Osteoblast (primary cell): Measurements from ENCODE around the gene AKAP13. TPM values are rescaled to one million over a fixed set of nuclear protein-coding genes. Genes with fewer than 3 reads are reported as not detected.

Source experiments
- DNase-seq: peaks from one replicate; pipeline ENCODE4 v3.0.0; 2011; ENCODE audit warnings: low spot score, mixed read lengths; ENCODE audit not compliant: insufficient read length; ENCODE audit errors: missing footprints
- H2AFZ ChIP-seq: 2 replicates; pipeline ENCODE4 v1.6.0; 2011; ENCODE audit warnings: mild to moderate bottlenecking, low read length
- H3K27ac ChIP-seq: 2 replicates; pipeline ENCODE4 v1.5.1; 2011; ENCODE audit warnings: mild to moderate bottlenecking, low read depth, low read length, moderate library complexity
- H3K27me3 ChIP-seq: 2 replicates; pipeline ENCODE4 v1.6.0; 2012; ENCODE audit warnings: mild to moderate bottlenecking, control low read depth, inconsistent platforms, low read length, moderate library complexity; ENCODE audit not compliant: insufficient read depth
- H3K36me3 ChIP-seq: 2 replicates; pipeline ENCODE4 v1.5.1; 2011; ENCODE audit warnings: mild to moderate bottlenecking, low read length, control low read depth, moderate library complexity; ENCODE audit not compliant: insufficient read depth
- H3K4me1 ChIP-seq: 2 replicates; pipeline ENCODE4 v1.5.1; 2011; ENCODE audit warnings: mild to moderate bottlenecking, low read length, control low read depth, moderate library complexity; ENCODE audit not compliant: insufficient read depth
- H3K4me2 ChIP-seq: 2 replicates; pipeline ENCODE4 v1.6.0; 2011; ENCODE audit warnings: mild to moderate bottlenecking, low read length; ENCODE audit not compliant: insufficient read depth
- H3K4me3 ChIP-seq: fragments of 200-600 bp; sonication (generic); 3 replicates; pipeline ENCODE4 v1.5.1; 2012; ENCODE audit warnings: mild to moderate bottlenecking, low read length, inconsistent platforms; ENCODE audit not compliant: insufficient read depth
- H3K79me2 ChIP-seq: 2 replicates; pipeline ENCODE4 v1.6.0; 2012; ENCODE audit warnings: mild to moderate bottlenecking, low read length, control low read depth, inconsistent platforms; ENCODE audit not compliant: insufficient read depth
- H3K9me3 ChIP-seq: 2 replicates; pipeline ENCODE4 v1.5.1; 2011; ENCODE audit warnings: low read depth, low read length, control low read depth
- H4K20me1 ChIP-seq: 2 replicates; pipeline ENCODE4 v1.6.0; 2012; ENCODE audit warnings: mild to moderate bottlenecking, low read length, control low read depth; ENCODE audit not compliant: insufficient read depth
- CTCF ChIP-seq: IDR thresholded peaks from 2 replicates; pipeline ENCODE4 v1.5.1; 2011; ENCODE audit warnings: mild to moderate bottlenecking, low read depth, low read length, moderate library complexity; ENCODE audit errors: extremely low read depth
- total RNA-seq: library from RNA; depleted of rRNA; stranded (reverse); fragments of >200 nt; gene quantifications from 2 replicates; pipeline ENCODE4 v1.2.3, GENCODE V29; 2012

AKAP13 gene
- total RNA-seq, 1 donor = 77.1 TPM

- no peak overlapping the region for H3K4me3 ChIP-seq
- no peaks in the 10 kb centered on the region for H3K9me3 ChIP-seq
- peaks cover 18% of the 10 kb centered on the region for H4K20me1 ChIP-seq
- H3K79me2 ChIP-seq = peaks cover 92% of the 10 kb centered on the region
- H3K27ac ChIP-seq = no peak overlapping the region
- H3K27me3 ChIP-seq = no peaks in the 10 kb centered on the region
- H2AFZ ChIP-seq = no peak overlapping the region
- DNase-seq = no peak
- no peak for TF ChIP-seq CTCF
- H3K36me3 ChIP-seq = no peaks in the 10 kb centered on the region
- peaks cover 4% of the 10 kb centered on the region for H3K4me1 ChIP-seq
- H3K4me2 ChIP-seq = no peak overlapping the region
Measured at GRCh38 chr15:85389306-85389650, 8.9 kb downstream of the AKAP13 start.

GRCh38 chr15:85389772-85390171 is 9.4 kb downstream of the AKAP13 start:
- TF ChIP-seq CTCF = no peak
- Histone ChIP-seq H3K27ac (no peak overlapping the region), H3K27me3 (no peaks in the 10 kb centered on the region), H3K4me1 (peaks cover 4% of the 10 kb centered on the region), H3K9me3 (no peaks in the 10 kb centered on the region), H4K20me1 (peaks cover 20% of the 10 kb centered on the region), H3K4me3 (no peak overlapping the region), H3K4me2 (no peak overlapping the region), H3K36me3 (no peaks in the 10 kb centered on the region), H3K79me2 (peaks cover 92% of the 10 kb centered on the region), H2AFZ (no peak overlapping the region)
- DNase-seq = no peak

- no peak overlapping the region for H3K27ac ChIP-seq
- DNase-seq = no peak
- no peaks in the 10 kb centered on the region for H3K9me3 ChIP-seq
- TF ChIP-seq CTCF = no peak
- H3K4me2 ChIP-seq = no peak overlapping the region
- peaks cover 21% of the 10 kb centered on the region for H4K20me1 ChIP-seq
- peaks cover 89% of the 10 kb centered on the region for H3K79me2 ChIP-seq
- no peaks in the 10 kb centered on the region for H3K27me3 ChIP-seq
- H3K36me3 ChIP-seq = no peaks in the 10 kb centered on the region
- H3K4me1 ChIP-seq = peaks cover 7% of the 10 kb centered on the region
- H2AFZ ChIP-seq = no peak overlapping the region
- H3K4me3 ChIP-seq = no peak overlapping the region
Measured at GRCh38 chr15:85393210-85393609, 12.8 kb downstream of the AKAP13 start.

- peaks cover 17% of the 10 kb centered on the region for H4K20me1 ChIP-seq
- H3K4me2 ChIP-seq = no peak overlapping the region
- no peak overlapping the region for H3K4me3 ChIP-seq
- no peak overlapping the region for H3K27ac ChIP-seq
- H3K4me1 ChIP-seq = peaks cover 4% of the 10 kb centered on the region
- no peak for TF ChIP-seq CTCF
- H3K79me2 ChIP-seq = peaks cover 87% of the 10 kb centered on the region
- DNase-seq = no peak
- no peak overlapping the region for H2AFZ ChIP-seq
- H3K27me3 ChIP-seq = no peaks in the 10 kb centered on the region
- no peaks in the 10 kb centered on the region for H3K36me3 ChIP-seq
- H3K9me3 ChIP-seq = no peaks in the 10 kb centered on the region
Measured at GRCh38 chr15:85394554-85395333, 14.3 kb downstream of the AKAP13 start.
